H1 (cell line): ENCODE data around the gene CUX1. TPM values are rescaled to one million over a fixed set of nuclear protein-coding genes. Genes with fewer than 3 reads are reported as not detected.

ENCODE experiments used
- BACH1 ChIP-seq: IDR thresholded peaks from 2 replicates; pipeline ENCODE4 v1.6.1; 2012; ENCODE audit warnings: low read length, improper control_type of control experiment
- CREB1 ChIP-seq: IDR thresholded peaks from 2 replicates; pipeline ENCODE4 v1.6.1; 2012; ENCODE audit warnings: inconsistent platforms
- NRF1 ChIP-seq: IDR thresholded peaks from 2 replicates; pipeline ENCODE4 v1.6.1; 2011; ENCODE audit warnings: mild to moderate bottlenecking, low read depth, low read length, improper control_type of control experiment
- POLR2A ChIP-seq, 2 experiments: IDR thresholded peaks; 1 replicate in 1 of 2; 2 replicates in 1 of 2; pipeline ENCODE4 v1.6.1; 2011; ENCODE audit warnings: low read depth in 2 of 2, low read length in 2 of 2, mild to moderate bottlenecking in 2 of 2; ENCODE audit errors: control extremely low read depth in 1 of 2
- TAF7 ChIP-seq: optimal IDR thresholded peaks from 2 replicates; pipeline ENCODE3; 2011; ENCODE audit warnings: low read depth, mild to moderate bottlenecking, inconsistent platforms, low read length, moderate library complexity, borderline replicate concordance
- polyA plus RNA-seq, 7 experiments: library from polyadenylated mRNA; depleted of rRNA in 3 of 7; stranded (reverse) in 5 of 7; unstranded in 2 of 7; fragments of >200 nt in 5 of 7; fragments of 200-250 nt in 2 of 7; gene quantifications; 1 replicate in 5 of 7; 2 replicates in 1 of 7; 4 replicates in 1 of 7; pipeline versions ENCODE4 v1.2.1 to v1.2.3, GENCODE V29; 2011 to 2013; ENCODE audit warnings: missing spikeins in 2 of 7, mixed read lengths in 2 of 7
- total RNA-seq: library from RNA; stranded (reverse); fragmentation: NEBNext Ultra II Directional; extraction: Animal tissue kit (Norgen Biotek cat#: 25700); gene quantifications from 2 replicates; pipeline ENCODE4 v1.2.1, GENCODE V29; 2021

Gene CUX1
- total and polyA plus RNA-seq, 2 of the 8 experiments (the other 6 are each of a cell fraction or from before 2014, with no cell fraction given) = 21.6 to 65.9 TPM

- TF ChIP-seq TAF7 (no peak), NRF1 (no peak), POLR2A (IDR thresholded peaks at IDR 0.05; ENCODE audit: control extremely low read depth in 1 of 2, low read depth in 2 of 2, low read length in 2 of 2) (no peak), CREB1 (no peak), BACH1 (no peak)
Observed at GRCh38 chr7:102266541-102266940, 449.1 kb downstream of the CUX1 start (continued).
